Neural progenitor cell (in vitro differentiated cells): ENCODE results near the gene FOXC2.

Experiments
- EZH2 ChIP-seq: fragments of 200-600 bp; sonication (generic); IDR thresholded peaks from 2 replicates; pipeline ENCODE4 v1.6.1; 2017; ENCODE audit warnings: antibody characterized with exemption, mild to moderate bottlenecking, moderate library complexity
- EZH2phosphoT487 ChIP-seq: fragments of 200-600 bp; sonication (generic); IDR thresholded peaks from 2 replicates; pipeline ENCODE4 v1.6.1; 2017; ENCODE audit warnings: antibody characterized with exemption

GRCh38 chr16:86575095-86575685 lies 8.6 kb downstream of the FOXC2 start:
- TF ChIP-seq EZH2: no peak
- TF ChIP-seq EZH2phosphoT487: no peak
